Suprapubic skin (tissue), 4 donors: ENCODE results near the gene RGS7BP.

Source experiments
- CTCF ChIP-seq, 2 donors: fragments of 200-600 bp in 1 of 2; fragments of 450-650 bp in 1 of 2; sonication (generic) in 1 of 2; IDR thresholded peaks; one replicate each; pipeline ENCODE4 v1.5.1; 2016 to 2019; ENCODE audit warnings: antibody characterized with exemption in 2 of 2, mild to moderate bottlenecking in 1 of 2, moderate library complexity in 1 of 2
- POLR2A ChIP-seq, 2 donors: fragments of 450-650 bp; IDR thresholded peaks; one replicate each; pipeline ENCODE4 v1.6.1; 2017; ENCODE audit warnings: antibody characterized with exemption in 2 of 2, mild to moderate bottlenecking in 2 of 2, moderate library complexity in 2 of 2
- POLR2AphosphoS5 ChIP-seq, 3 donors: sonication (generic); formaldehyde crosslinking; IDR thresholded peaks; one replicate each; pipeline ENCODE4 v1.6.1; 2017; ENCODE audit warnings: antibody characterized with exemption in 3 of 3

GRCh38 chr5:64487283-64487682 lies 18.5 kb upstream of the RGS7BP start:
- TF ChIP-seq CTCF (IDR thresholded peaks at IDR 0.05) (no peak), POLR2AphosphoS5 (IDR thresholded peaks at IDR 0.05) (no peak), POLR2A (IDR thresholded peaks at IDR 0.05) (no peak)
